Adrenal gland (tissue), 12 donors: Measurements from ENCODE around the gene PPP2R2D. TPM values are rescaled to one million over a fixed set of nuclear protein-coding genes. Genes with fewer than 3 reads are reported as not detected.

Experiments used
- DNase-seq, 7 donors: peaks; one replicate each; pipeline ENCODE4 v3.0.0-alpha.2; 2019 to 2020
- H3K27ac ChIP-seq, 5 donors: fragments of 200-600 bp; sonication (generic) in 4 of 5; 1 replicate in 3 of 5; 2 replicates in 2 of 5; pipeline versions ENCODE4 v1.5.1 to v1.8.0; 2016 to 2020; ENCODE audit warnings: mild to moderate bottlenecking in 1 of 5
- H3K27me3 ChIP-seq: fragments of 200-600 bp; 2 replicates; pipeline ENCODE4 v1.8.0; 2021
- H3K36me3 ChIP-seq, 2 donors: fragments of 200-600 bp; replicated peaks in 1 of 2; 1 replicate in 1 of 2; 2 replicates in 1 of 2; pipeline versions ENCODE4 v1.5.1 to v1.8.0; 2018 to 2022
- H3K4me1 ChIP-seq, 2 donors: fragments of 200-600 bp; replicated peaks in 1 of 2; 1 replicate in 1 of 2; 2 replicates in 1 of 2; pipeline versions ENCODE4 v1.5.1 to v1.8.0; 2018 to 2021
- H3K4me3 ChIP-seq, 4 donors: fragments of 200-600 bp; sonication (generic) in 3 of 4; one replicate each; pipeline ENCODE4 v1.5.1; 2016 to 2018
- H3K9me3 ChIP-seq, 3 donors: fragments of 200-600 bp; sonication (generic) in 1 of 3; replicated peaks in 1 of 3; 1 replicate in 2 of 3; 2 replicates in 1 of 3; pipeline versions ENCODE4 v1.5.1 to v1.8.0; 2016 to 2021
- CTCF ChIP-seq, 6 experiments: fragments of 450-650 bp in 4 of 6; fragments of 200-600 bp in 2 of 6; sonication (generic) in 1 of 6; IDR thresholded peaks; 1 replicate in 5 of 6; 2 replicates in 1 of 6; pipeline versions ENCODE4 v1.5.1 to v1.8.0; 2016 to 2021; ENCODE audit warnings: antibody characterized with exemption in 6 of 6, mild to moderate bottlenecking in 2 of 6, moderate library complexity in 1 of 6
- POLR2A ChIP-seq, 2 donors: fragments of 450-650 bp; IDR thresholded peaks; one replicate each; pipeline ENCODE4 v1.6.1; 2017; ENCODE audit warnings: antibody characterized with exemption in 2 of 2, mild to moderate bottlenecking in 2 of 2, moderate library complexity in 1 of 2
- WGBS, 4 donors: extraction: QIAGEN DNeasy Blood & Tissue Kit in 2 of 4; methylation state at CpG; one replicate each; pipeline versions ENCODE4 v1.1.5 to v1.1.7; 2013 to 2017; 5-methylcytosine and 5-hydroxymethylcytosine counted together
- intact Hi-C, 2 donors: fragments of 100-400 bp; cut with DNase I; formaldehyde crosslinking; loops; one replicate each; pipeline versions ENCODE4 v1.14.1 to v1.15.0; 2022 to 2023
- polyA plus RNA-seq, 3 donors: library from polyadenylated mRNA; stranded (reverse); fragments of 200-250 nt in 2 of 3; fragments of 350-450 nt in 1 of 3; fragmentation: Illumina TruSeq in 1 of 3; extraction: RNeasy Lipid Tissue Mini Kit (QIAGEN cat#74804) in 1 of 3; gene quantifications; one replicate each; pipeline ENCODE4 v1.2.3, GENCODE V29; 2013 to 2014
- total RNA-seq, 9 donors: library from RNA; depleted of rRNA in 4 of 9; stranded (reverse); fragments of >200 nt in 4 of 9; fragments of 120-200 nt in 1 of 9; fragmentation: NEBNext Ultra II Directional in 1 of 9; extraction: Animal tissue kit (Norgen Biotek cat#: 25700) in 1 of 9; gene quantifications; one replicate each; pipeline versions ENCODE4 v1.1.0 to v1.2.4, GENCODE V29; 2013 to 2023
- donor health status: healthy with polysubstance abuse.
- donor health status: Bipolar disorder and iron deficiency.
- donor health status: DM: yes; HTN: yes; CAD: no.
- donor health status: DM: no; HTN: no; CAD: no.
- donor health status: DM: no; HTN: no; CAD: no.
- donor health status: DM: yes; HTN: yes; CAD: no.

The PPP2R2D gene
- total and polyA plus RNA-seq, 12 donors = 37.8 to 83.2 (median 58.9) TPM

GRCh38 chr10:131979821-131980270 is 79.0 kb downstream of the PPP2R2D start:
- Histone ChIP-seq H3K27me3 (no peaks in the 10 kb centered on the region), H3K4me1 (peaks cover 12 to 31% of the 10 kb centered on the region in 2 donors), H3K9me3 (no peaks in the 10 kb centered on the region), H3K27ac (peak overlapping the region in 2 of 5 donors; percentile 31 to 32), H3K36me3 (no peaks in the 10 kb centered on the region), H3K4me3 (peak overlapping the region in 1 of 4 donors; percentile 39)
- TF ChIP-seq CTCF (IDR thresholded peaks at IDR 0.05) (no peak), POLR2A (IDR thresholded peaks at IDR 0.05) (no peak)
- 16 to 38% (median 24%) methylated on average over 20 to 30 of the region's 30 CpGs for WGBS, 4 donors
- peak in 4 of 7 donors; percentile 40 to 59 (median 56) for DNase-seq
- intact Hi-C loops = no loop called here

GRCh38 chr10:131980321-131980720 is 79.5 kb downstream of the PPP2R2D start:
- 87 to 91% (median 90%) methylated on average over 8 of the region's 8 CpGs for WGBS, 4 donors
- peak overlapping the region in 2 of 5 donors; percentile 31 to 32 for H3K27ac ChIP-seq
- intact Hi-C loops = no loop called here
- H3K4me1 ChIP-seq = peaks cover 12 to 31% of the 10 kb centered on the region in 2 donors
- TF ChIP-seq CTCF (IDR thresholded peaks at IDR 0.05) = no peak
- TF ChIP-seq POLR2A (IDR thresholded peaks at IDR 0.05) = no peak
- H3K9me3 ChIP-seq = no peaks in the 10 kb centered on the region
- peak in 1 of 7 donors; percentile 14 for DNase-seq
- no peaks in the 10 kb centered on the region for H3K27me3 ChIP-seq
- no peaks in the 10 kb centered on the region for H3K36me3 ChIP-seq
- H3K4me3 ChIP-seq = peak overlapping the region in 1 of 4 donors; percentile 96

GRCh38 chr10:131980761-131981428 is 80.1 kb downstream of the PPP2R2D start:
- WGBS, 4 donors = 4 to 12% (median 8%) methylated on average over 21 to 31 of the region's 31 CpGs
- Histone ChIP-seq H3K4me1 (peaks cover 12 to 31% of the 10 kb centered on the region in 2 donors), H3K27me3 (no peaks in the 10 kb centered on the region), H3K36me3 (no peaks in the 10 kb centered on the region), H3K9me3 (no peaks in the 10 kb centered on the region), H3K4me3 (peak overlapping the region; percentile 21 to 96 (median 72)), H3K27ac (peak overlapping the region in 3 of 5 donors; percentile 71 to 82 (median 80))
- DNase-seq = peak in 4 of 7 donors; percentile 29 to 48 (median 34)
- intact Hi-C loops = no loop called here
- TF ChIP-seq POLR2A (IDR thresholded peaks at IDR 0.05) (no peak), CTCF (IDR thresholded peaks at IDR 0.05) (no peak)

- Histone ChIP-seq H3K9me3 (no peaks in the 10 kb centered on the region), H3K27me3 (no peaks in the 10 kb centered on the region), H3K4me3 (peak within 1 kb of the TSS; percentile 21 to 96 (median 72)), H3K27ac (peak within 1 kb of the TSS in 4 of 5 donors; percentile 34 to 82 (median 76)), H3K36me3 (no peaks in the 10 kb centered on the region), H3K4me1 (peaks cover 12 to 31% of the 10 kb centered on the region in 2 donors)
- WGBS, 4 donors = 0 to 1% (median 0%) methylated on average over 8 to 100 of the region's 100 CpGs
- peak; percentile 93 to 98 (median 95) for DNase-seq
- TF ChIP-seq CTCF (IDR thresholded peaks at IDR 0.05) (peak in 4 of 6 experiments; percentile 2 to 26 (median 16)), POLR2A (IDR thresholded peaks at IDR 0.05) (peak; percentile 94 to 97)
- intact Hi-C loops = no loop called here
Observed at GRCh38 chr10:131981429-131982184, 80.8 kb downstream of the PPP2R2D start, which contains the start of gene BNIP3. Gene BNIP3 (minus strand): TSS chr10:131981923. CDS start chr10:131981806, 117 bp downstream.
